B cell (primary cell): ENCODE results near the gene FOSB.

Source experiments
- CTCF ChIP-seq: fragments of 200-600 bp; IDR thresholded peaks from one replicate; pipeline ENCODE4 v1.8.0; 2022; ENCODE audit warnings: antibody characterized with exemption, mild to moderate bottlenecking
- EZH2 ChIP-seq: IDR thresholded peaks from 2 replicates; pipeline ENCODE4 v1.6.1; 2012; ENCODE audit warnings: borderline replicate concordance, low read depth, mild to moderate bottlenecking, moderate library complexity, low read length; ENCODE audit not compliant: insufficient read depth, poor library complexity, severe bottlenecking

GRCh38 chr19:45443462-45444317, 24.1 kb upstream of the FOSB start:
- TF ChIP-seq EZH2 (no peak), CTCF (no peak)
